ENCODE measurements around the gene FBXO42.

- TF ChIP-seq, protein P1, sequence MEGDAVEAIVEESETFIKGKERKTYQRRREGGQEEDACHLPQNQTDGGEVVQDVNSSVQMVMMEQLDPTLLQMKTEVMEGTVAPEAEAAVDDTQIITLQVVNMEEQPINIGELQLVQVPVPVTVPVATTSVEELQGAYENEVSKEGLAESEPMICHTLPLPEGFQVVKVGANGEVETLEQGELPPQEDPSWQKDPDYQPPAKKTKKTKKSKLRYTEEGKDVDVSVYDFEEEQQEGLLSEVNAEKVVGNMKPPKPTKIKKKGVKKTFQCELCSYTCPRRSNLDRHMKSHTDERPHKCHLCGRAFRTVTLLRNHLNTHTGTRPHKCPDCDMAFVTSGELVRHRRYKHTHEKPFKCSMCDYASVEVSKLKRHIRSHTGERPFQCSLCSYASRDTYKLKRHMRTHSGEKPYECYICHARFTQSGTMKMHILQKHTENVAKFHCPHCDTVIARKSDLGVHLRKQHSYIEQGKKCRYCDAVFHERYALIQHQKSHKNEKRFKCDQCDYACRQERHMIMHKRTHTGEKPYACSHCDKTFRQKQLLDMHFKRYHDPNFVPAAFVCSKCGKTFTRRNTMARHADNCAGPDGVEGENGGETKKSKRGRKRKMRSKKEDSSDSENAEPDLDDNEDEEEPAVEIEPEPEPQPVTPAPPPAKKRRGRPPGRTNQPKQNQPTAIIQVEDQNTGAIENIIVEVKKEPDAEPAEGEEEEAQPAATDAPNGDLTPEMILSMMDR (IDR thresholded peaks at IDR 0.05) = no peak
- TF ChIP-seq EZH2phosphoT487 (IDR thresholded peaks at IDR 0.05) (no peak), EZH2 (IDR thresholded peaks at IDR 0.05) (no peak)
These were observed 118.8 kb downstream of the FBXO42 start for GRCh38 chr1:16233431-16233830.
